Prostate gland (tissue), 2 donors: ENCODE results near the gene PAX5. TPM values are rescaled to one million over a fixed set of nuclear protein-coding genes. Genes with fewer than 3 reads are reported as not detected.
"Not testable (repeated sequence)": the region's sequence is repeated elsewhere in the genome, so short reads cannot be mapped to it uniquely, and the experiment has no call there.

Experiments
- DNase-seq: peaks from one replicate; pipeline ENCODE4 v3.0.0-alpha.2; 2019; ENCODE audit warnings: low spot score
- H3K27ac ChIP-seq, 2 donors: fragments of 200-600 bp; sonication (generic); 2 replicates each; pipeline ENCODE4 v1.5.1; 2017 to 2019
- H3K27me3 ChIP-seq: fragments of 200-600 bp; sonication (generic); replicated peaks from 2 replicates; pipeline ENCODE4 v1.5.1; 2019; ENCODE audit not compliant: insufficient read depth
- H3K36me3 ChIP-seq, 2 donors: fragments of 200-600 bp; sonication (generic); 1 replicate in 1 of 2; 2 replicates in 1 of 2; pipeline versions ENCODE4 v1.5.1 to v1.8.1; 2017 to 2019
- H3K4me1 ChIP-seq: fragments of 200-600 bp; sonication (generic); replicated peaks from 2 replicates; pipeline ENCODE4 v1.5.1; 2019
- H3K4me3 ChIP-seq, 2 donors: fragments of 200-600 bp; sonication (generic); 2 replicates each; pipeline ENCODE4 v1.5.1; 2017 to 2019
- H3K9me3 ChIP-seq: fragments of 200-600 bp; sonication (generic); 2 replicates; pipeline ENCODE4 v1.5.1; 2017
- POLR2A ChIP-seq: fragments of 450-650 bp; IDR thresholded peaks from one replicate; pipeline ENCODE4 v1.6.1; 2016; ENCODE audit warnings: antibody characterized with exemption, mild to moderate bottlenecking
- POLR2AphosphoS5 ChIP-seq: sonication (generic); formaldehyde crosslinking; IDR thresholded peaks from one replicate; pipeline ENCODE4 v1.6.1; 2017; ENCODE audit warnings: antibody characterized with exemption
- WGBS: methylation state at CpG from one replicate; pipeline ENCODE4 v1.1.5; 2018; 5-methylcytosine and 5-hydroxymethylcytosine counted together
- intact Hi-C: fragments of 100-400 bp; cut with DNase I; formaldehyde crosslinking; loops from one replicate; pipeline ENCODE4 v1.14.2; 2022
- total RNA-seq, 2 donors: library from RNA; depleted of rRNA; stranded (reverse); fragments of >200 nt; gene quantifications; one replicate each; pipeline ENCODE4 v1.1.0, GENCODE V29; 2016
- TF ChIP-seq, protein P1 (sequence below), 4 experiments: fragments of 200-600 bp in 2 of 4; fragments of 450-650 bp in 2 of 4; sonication (generic) in 2 of 4; IDR thresholded peaks; 1 replicate in 3 of 4; 2 replicates in 1 of 4; pipeline ENCODE4 v1.5.1; 2016 to 2019; ENCODE audit warnings: antibody characterized with exemption in 4 of 4, mild to moderate bottlenecking in 2 of 4, moderate library complexity in 2 of 4

PAX5 gene
- total RNA-seq, result under 1 TPM; 0.05 to 0.11 TPM

DNA sequence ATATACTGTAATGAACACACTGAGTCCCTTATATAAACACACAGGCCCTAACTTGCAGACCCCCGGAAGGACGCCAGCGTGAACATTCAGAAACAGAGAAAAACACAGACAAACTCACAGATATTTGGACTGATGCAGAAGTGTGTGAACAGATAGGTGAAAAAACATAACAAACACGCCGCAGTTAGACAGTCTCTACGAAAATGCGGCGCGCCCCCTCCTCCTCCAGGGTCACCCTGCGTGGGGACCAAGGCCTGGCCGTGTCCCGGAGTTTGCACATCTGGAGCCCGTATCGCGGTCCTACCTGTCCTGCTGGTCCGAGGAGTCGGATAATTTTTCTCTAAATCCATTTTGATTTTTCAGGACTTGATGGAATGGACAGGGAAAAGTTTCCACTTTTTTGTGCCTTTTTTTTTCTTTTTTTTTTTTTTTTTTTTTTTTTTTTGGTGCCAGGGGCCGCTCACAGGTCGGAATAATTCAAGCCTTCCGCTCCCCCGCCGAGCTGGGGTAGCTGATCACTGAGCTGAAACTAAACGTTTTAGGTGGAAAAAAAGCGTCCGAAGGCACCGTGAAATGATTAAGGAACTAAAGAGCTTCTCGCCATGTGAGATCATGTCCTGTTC lies at the start of gene PAX5:
Gene PAX5, minus strand, starts transcription at position 587 of the 623 bp plus-strand sequence. Its CDS starts 237 bp downstream, at position 350.
- no peak for DNase-seq
- 8% methylated on average over 26 of the region's 27 CpGs for WGBS

DNA sequence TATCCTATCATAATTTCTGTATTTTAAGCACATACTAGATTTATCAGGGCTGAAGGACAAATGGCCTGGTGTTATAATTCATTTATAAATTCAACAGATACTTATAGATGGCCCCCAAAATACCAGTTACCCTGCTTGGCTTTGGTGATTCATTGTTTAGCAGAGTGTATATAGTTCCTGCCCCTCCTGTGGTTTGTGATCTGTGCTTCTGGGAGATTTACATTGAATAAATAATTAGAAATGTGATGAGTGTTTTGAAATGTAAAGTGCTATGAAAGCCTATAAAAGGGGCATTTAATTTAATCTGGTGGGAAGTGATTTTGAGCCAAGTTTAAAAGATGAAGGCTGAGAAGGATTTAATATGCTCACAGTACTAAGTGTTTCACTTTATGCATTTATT lies 49.6 kb upstream of the PAX5 start:
- no peaks in the 10 kb centered on the region for H3K27me3 ChIP-seq
- H3K4me1 ChIP-seq, result no peaks in the 10 kb centered on the region
- H3K36me3 ChIP-seq, result no peaks in the 10 kb centered on the region
- H3K27ac ChIP-seq, result no peak overlapping the region
- TF ChIP-seq, protein P1, sequence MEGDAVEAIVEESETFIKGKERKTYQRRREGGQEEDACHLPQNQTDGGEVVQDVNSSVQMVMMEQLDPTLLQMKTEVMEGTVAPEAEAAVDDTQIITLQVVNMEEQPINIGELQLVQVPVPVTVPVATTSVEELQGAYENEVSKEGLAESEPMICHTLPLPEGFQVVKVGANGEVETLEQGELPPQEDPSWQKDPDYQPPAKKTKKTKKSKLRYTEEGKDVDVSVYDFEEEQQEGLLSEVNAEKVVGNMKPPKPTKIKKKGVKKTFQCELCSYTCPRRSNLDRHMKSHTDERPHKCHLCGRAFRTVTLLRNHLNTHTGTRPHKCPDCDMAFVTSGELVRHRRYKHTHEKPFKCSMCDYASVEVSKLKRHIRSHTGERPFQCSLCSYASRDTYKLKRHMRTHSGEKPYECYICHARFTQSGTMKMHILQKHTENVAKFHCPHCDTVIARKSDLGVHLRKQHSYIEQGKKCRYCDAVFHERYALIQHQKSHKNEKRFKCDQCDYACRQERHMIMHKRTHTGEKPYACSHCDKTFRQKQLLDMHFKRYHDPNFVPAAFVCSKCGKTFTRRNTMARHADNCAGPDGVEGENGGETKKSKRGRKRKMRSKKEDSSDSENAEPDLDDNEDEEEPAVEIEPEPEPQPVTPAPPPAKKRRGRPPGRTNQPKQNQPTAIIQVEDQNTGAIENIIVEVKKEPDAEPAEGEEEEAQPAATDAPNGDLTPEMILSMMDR (IDR thresholded peaks at IDR 0.05), result no peak
- no peak for TF ChIP-seq POLR2AphosphoS5
- no peak for TF ChIP-seq POLR2A
- no peaks in the 10 kb centered on the region for H3K9me3 ChIP-seq
- H3K4me3 ChIP-seq, result no peak overlapping the region
- DNase-seq, result no peak
- intact Hi-C loops, result loop anchor here (5.0 kb wide), 1 partner anchor 34 kb away; no protein-coding TSS in a partner anchor

More for the DNA sequence above, at the start of gene PAX5:
- H3K36me3 ChIP-seq, result no peaks in the 10 kb centered on the region
- no peak within 1 kb of the TSS for H3K27ac ChIP-seq
- peaks cover 4% of the 10 kb centered on the region for H3K4me1 ChIP-seq
- intact Hi-C loops, result no loop called here
- H3K4me3 ChIP-seq, result peak within 1 kb of the TSS; percentile 8
- no peaks in the 10 kb centered on the region for H3K9me3 ChIP-seq
- TF ChIP-seq POLR2A (no peak), POLR2AphosphoS5 (no peak)
- TF ChIP-seq, protein P1 (IDR thresholded peaks at IDR 0.05), result no peak
- H3K27me3 ChIP-seq, result peaks cover 50% of the 10 kb centered on the region

DNA sequence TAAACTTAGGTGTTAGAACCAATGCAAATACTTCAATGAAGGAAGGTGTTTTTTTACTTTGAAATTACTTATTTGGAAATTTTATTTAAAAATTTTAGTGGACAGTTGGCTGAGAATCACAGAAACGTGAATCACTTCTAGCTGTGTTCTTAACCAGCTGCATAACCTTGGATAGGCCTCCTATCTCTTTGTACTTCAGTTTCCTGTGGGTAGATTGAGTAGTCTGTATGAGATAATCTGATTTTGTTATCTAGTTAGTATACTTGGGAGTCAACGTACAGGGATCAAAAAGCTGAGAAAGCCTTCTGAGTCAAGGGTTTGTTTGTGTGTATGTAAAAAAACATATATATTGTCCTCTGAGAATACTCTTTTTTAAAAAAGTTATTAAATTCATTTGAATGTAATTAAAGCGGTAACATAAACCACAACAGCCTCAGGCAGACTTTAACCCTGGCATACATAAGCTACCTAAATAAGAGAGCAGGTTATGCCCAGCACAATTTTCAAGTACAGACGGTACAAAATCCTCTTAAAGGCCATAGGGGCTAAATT lies 48.2 kb upstream of the PAX5 start:
- Histone ChIP-seq H3K36me3 (no peaks in the 10 kb centered on the region), H3K27ac (no peak overlapping the region), H3K4me1 (no peaks in the 10 kb centered on the region), H3K27me3 (no peaks in the 10 kb centered on the region), H3K4me3 (no peak overlapping the region), H3K9me3 (no peaks in the 10 kb centered on the region)
- WGBS, result 68% methylated on average over 4 of the region's 4 CpGs
- no peak for TF ChIP-seq POLR2AphosphoS5
- no peak for TF ChIP-seq POLR2A
- TF ChIP-seq, protein P1 (IDR thresholded peaks at IDR 0.05), result no peak
- no peak for DNase-seq
- intact Hi-C loops, result loop anchor here (5.0 kb wide), 1 partner anchor 35 kb away; no protein-coding TSS in a partner anchor

DNA sequence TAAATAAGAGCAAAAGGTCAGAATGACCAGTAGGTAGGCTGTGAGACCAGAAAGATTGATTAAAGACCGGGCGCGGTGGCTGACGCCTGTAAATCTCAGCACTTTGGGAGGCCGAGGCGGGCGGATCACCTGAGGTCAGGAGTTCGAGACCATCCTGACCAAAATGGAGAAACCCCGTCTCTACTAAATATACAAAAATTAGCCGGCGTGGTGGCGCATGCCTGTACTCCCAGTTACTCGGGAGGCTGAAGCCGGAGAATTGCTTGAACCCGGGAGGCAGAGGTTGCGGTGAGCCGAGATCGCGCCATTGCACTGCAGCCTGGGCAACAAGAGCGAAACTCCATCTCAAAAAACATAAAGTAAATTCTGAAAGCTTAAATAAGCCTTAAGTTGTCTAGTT lies 47.4 kb upstream of the PAX5 start:
- intact Hi-C loops, result loop anchor here (5.0 kb wide), 1 partner anchor 36 kb away; no protein-coding TSS in a partner anchor
- not testable (repeated sequence) for H3K4me1 ChIP-seq, H3K36me3 ChIP-seq, DNase-seq, H3K9me3 ChIP-seq, H3K4me3 ChIP-seq, H3K27ac ChIP-seq, H3K27me3 ChIP-seq
- 96% methylated on average over 20 of the region's 20 CpGs for WGBS

DNA sequence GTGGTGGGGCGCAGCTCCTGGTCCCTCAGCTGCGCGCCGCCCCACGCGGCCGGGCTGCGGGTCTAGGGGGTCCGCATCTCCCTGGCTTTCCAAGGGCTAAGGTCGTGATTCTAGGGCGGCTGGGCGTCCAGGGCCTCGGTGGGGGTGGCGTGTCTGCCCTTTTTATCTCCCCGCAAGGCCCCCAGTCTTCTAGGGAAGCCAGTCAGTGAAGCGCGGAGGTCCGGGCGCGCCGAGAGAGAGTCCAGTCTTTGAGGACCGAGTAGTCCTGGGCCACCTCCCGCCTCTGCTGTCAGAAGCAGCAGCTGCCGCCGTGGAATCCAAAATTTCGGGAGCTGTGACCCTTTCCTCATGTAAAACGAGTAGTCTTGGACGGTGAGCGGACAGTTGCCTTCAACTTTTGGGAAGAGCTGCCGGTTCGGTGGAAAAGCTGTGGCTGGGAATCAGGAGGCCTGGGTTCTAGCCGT lies 46.1 kb upstream of the PAX5 start:
- intact Hi-C loops, result loop anchor here (5.0 kb wide), 1 partner anchor 37 kb away; no protein-coding TSS in a partner anchor
- peak; percentile 11 for DNase-seq
- 0% methylated on average over 26 of the region's 32 CpGs for WGBS

More for the DNA sequence above, 46.1 kb upstream of the PAX5 start:
- H3K4me3 ChIP-seq, result peak overlapping the region; percentile 79 to 96
- not testable (repeated sequence) for H3K36me3 ChIP-seq, H3K27me3 ChIP-seq, H3K4me1 ChIP-seq, H3K9me3 ChIP-seq
- peak overlapping the region; percentile 79 to 80 for H3K27ac ChIP-seq
